NCI-H128 (cell line): ENCODE data around the gene GALNT1.
A peak's percentile ranks its signal among the peaks of the same experiment; 100 is the strongest.

Experiments
- DNase-seq: peaks from one replicate; lab custom pipeline; 2025; ENCODE audit not compliant: unreplicated experiment; lab: John Stamatoyannopoulos, UW

GALNT1 gene

DNA sequence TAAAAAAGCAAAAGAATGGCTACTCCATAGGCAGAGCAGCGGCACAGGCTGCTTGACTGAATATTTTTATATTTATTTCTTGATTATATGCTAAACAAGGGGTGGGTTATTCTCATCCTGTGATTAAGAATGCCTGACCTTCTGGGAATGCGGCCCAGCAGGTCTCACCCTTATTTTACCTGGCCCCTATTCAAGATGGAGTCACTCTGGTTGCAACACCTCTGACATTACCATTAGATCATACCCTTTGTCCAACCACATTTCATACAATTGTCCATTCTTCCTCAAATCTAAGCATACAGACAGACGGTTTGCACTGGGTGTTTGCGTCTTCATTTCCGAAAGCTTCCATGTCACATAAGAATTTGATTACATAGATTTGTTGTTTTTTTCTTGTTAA is 168.2 kb downstream of the GALNT1 start:
- no peak for DNase-seq

DNA sequence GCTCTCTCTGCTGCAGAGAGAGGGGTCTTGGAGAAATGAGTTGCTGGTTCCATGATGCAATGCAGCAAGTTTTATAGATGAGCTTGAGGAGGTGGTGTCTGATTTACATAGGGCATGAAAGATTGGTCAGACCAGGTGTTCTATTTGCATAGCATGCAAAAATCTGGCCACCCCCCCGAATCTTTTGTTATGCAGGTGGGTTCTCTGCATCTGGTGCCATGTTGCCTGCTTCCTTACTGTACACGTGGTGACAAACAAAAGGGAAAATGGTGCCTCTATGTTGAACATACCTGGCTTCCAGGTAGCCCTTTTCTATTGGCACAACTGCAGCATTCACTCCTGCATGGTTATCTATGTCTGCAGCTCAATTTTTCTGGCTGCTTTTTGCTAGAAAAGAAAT is 169.4 kb downstream of the GALNT1 start:
- no peak for DNase-seq

DNA sequence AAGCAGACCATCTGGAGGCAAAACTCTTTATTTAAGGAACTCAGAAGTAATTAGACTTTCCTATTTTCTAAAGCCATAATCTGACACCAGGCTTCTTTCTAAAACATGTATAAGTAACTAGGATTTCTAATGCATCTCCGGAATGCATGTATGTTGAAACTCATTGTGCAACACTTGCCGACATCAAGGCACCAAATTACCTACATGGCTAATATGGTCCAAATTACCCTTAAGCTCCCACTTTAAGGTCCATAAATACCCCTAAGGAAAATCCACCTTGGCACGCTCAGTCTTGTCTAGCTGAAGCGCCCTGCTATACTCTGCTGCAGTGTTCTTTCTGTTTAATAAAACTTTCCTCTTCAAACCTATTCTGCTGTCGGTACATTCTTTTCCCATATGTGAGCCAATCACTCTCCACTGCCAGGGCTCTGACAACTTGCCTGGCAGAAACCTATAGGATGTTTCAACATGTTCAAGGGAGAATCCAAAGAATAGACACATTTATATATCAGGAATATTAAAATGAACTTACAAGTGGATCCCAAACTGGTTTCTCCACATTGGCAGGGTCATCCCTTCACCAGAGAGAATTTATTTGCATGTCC is 171.9 kb downstream of the GALNT1 start:
- DNase-seq, result no peak

DNA sequence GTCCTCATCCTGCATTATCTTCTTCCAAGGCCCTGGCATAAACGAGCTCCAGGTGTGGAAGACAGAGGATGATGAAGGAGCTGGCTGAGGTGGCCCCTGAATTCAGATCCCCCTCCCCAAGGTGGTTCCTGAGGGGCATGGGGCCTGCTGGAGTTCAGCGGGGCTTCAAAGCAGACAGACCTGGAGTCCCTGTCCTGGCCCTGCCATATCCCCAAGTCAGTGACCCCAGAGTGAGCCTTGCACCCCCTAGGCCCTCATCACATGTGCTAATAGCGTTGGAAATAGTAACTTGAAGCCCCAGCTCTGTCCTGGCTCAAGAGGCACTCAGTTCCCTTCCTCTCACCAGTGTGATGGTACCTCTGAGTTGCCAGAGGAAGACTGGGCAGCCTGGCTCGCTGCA is 172.9 kb downstream of the GALNT1 start:
- no peak for DNase-seq

DNA sequence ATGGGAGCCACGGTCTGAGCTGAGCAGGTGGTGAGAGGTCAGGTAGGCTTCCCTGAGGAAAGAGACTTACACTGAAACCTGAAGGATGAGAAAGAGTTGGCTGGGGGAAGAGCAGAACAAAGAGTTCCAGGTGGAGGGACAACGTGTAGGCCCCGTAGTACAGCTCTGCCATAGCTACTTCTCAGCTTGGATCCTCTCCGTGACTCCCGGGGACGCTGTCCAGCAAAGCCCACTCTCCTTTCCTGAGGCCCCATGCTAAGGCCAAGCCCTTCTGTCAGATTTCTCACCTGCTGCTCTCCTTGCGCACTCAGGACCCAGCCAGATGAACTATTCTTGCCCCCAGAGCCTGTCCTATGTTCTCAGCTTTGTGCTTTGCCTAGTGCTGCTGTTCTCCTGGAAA is 173.8 kb downstream of the GALNT1 start:
- no peak for DNase-seq

DNA sequence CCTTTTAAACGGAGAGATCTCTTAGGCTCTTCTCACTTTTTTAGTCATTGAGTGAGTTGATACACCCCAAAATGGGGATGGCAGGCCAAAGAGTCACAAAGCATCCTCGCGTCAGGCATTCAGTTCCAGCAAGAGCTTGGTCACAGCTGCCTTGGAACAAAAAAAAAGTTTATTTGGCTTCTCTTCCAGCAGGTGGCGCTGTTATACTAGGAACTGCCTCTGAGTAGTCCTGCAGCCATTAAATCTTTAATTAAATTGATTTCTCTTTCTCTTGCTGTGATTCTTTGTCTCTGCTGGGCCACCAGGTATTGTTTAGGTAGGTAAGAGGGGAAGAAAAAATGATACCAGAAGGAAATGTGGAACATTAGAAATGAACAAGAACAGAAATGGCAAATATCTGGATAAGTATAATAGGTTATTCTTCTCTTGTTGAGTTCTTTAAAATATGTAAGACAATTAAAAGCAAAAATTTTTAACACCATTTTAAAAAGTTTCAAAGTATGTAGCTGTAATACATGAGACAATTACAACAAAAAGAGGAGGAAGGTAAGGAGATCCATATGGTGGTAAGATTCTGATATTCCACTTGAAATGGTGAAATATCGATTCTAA is 175.1 kb downstream of the GALNT1 start:
- peak; percentile 72 for DNase-seq
